Thoracic aorta (tissue), 2 donors: ENCODE results near the gene PSG5. TPM values are rescaled to one million over a fixed set of nuclear protein-coding genes. Genes with fewer than 3 reads are reported as not detected.
"Not testable (repeated sequence)": the region's sequence is repeated elsewhere in the genome, so short reads cannot be mapped to it uniquely, and the experiment has no call there.

ENCODE experiments used
- ATAC-seq: fragments of 150-250 bp; one replicate; pipeline ENCODE4 v1.8.0; 2017; ENCODE audit warnings: low read depth; ENCODE audit not compliant: insufficient number of reproducible peaks, low FRiP score
- DNase-seq: peaks from one replicate; pipeline ENCODE4 v3.0.0-alpha.2; 2020; ENCODE audit warnings: low spot score
- H3K27ac ChIP-seq, 2 donors: fragments of 200-600 bp; sonication (generic); 1 replicate in 1 of 2; 2 replicates in 1 of 2; pipeline ENCODE4 v1.5.1; 2016; ENCODE audit warnings: mild to moderate bottlenecking in 2 of 2, moderate library complexity in 2 of 2
- H3K27me3 ChIP-seq: fragments of 200-600 bp; sonication (generic); replicated peaks from 2 replicates; pipeline ENCODE4 v1.6.0; 2016; ENCODE audit warnings: mild to moderate bottlenecking; ENCODE audit not compliant: insufficient read depth
- H3K36me3 ChIP-seq: fragments of 200-600 bp; sonication (generic); one replicate; pipeline ENCODE4 v1.5.1; 2016
- H3K4me1 ChIP-seq, 2 donors: fragments of 200-600 bp; sonication (generic); 1 replicate in 1 of 2; 2 replicates in 1 of 2; pipeline versions ENCODE4 v1.5.1 to v1.6.0; 2016; ENCODE audit warnings: low read depth in 2 of 2, mild to moderate bottlenecking in 1 of 2; ENCODE audit not compliant: control insufficient read depth in 1 of 2
- H3K4me3 ChIP-seq: fragments of 200-600 bp; sonication (generic); 2 replicates; pipeline ENCODE4 v1.5.1; 2016; ENCODE audit warnings: mild to moderate bottlenecking
- H3K9me3 ChIP-seq: fragments of 200-600 bp; sonication (generic); 2 replicates; pipeline ENCODE4 v1.5.1; 2016
- total RNA-seq, 2 donors: library from RNA; depleted of rRNA; stranded (reverse); fragments of >200 nt; gene quantifications; one replicate each; pipeline versions ENCODE4 v1.1.0 to v1.2.3, GENCODE V29; 2016
- TF ChIP-seq, protein P1 (sequence below): fragments of 200-600 bp; sonication (generic); IDR thresholded peaks from one replicate; pipeline ENCODE4 v1.5.1; 2019; ENCODE audit warnings: antibody characterized with exemption

Gene PSG5
- total RNA-seq, 2 donors from 2014 or later: not detected

DNA sequence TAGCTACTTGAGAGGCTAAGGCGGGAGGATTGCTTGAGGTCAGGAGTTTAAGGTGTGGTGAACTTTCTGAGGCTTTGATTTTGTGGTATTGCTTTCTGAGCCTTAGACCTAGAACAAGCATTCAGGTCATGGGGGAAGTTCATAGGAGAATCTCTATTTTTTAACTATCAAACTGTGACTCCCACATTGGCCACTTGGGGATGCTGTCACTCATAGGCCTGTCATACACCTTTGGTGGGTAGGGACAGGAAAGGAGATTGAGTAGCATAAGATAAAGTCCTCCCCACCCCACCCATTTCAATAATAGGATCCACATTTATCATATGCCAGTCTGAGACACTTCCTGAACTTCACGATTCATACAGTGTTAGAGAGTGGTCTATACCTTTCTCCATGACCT, 62.0 kb downstream of the PSG5 start:
- ATAC-seq (no peak), DNase-seq (no peak)
- Histone ChIP-seq H3K4me3 (no peak overlapping the region), H3K27ac (no peak overlapping the region), H3K27me3 (no peaks in the 10 kb centered on the region), H3K9me3 (no peaks in the 10 kb centered on the region), H3K36me3 (no peaks in the 10 kb centered on the region), H3K4me1 (no peaks in the 10 kb centered on the region)
- TF ChIP-seq, protein P1, sequence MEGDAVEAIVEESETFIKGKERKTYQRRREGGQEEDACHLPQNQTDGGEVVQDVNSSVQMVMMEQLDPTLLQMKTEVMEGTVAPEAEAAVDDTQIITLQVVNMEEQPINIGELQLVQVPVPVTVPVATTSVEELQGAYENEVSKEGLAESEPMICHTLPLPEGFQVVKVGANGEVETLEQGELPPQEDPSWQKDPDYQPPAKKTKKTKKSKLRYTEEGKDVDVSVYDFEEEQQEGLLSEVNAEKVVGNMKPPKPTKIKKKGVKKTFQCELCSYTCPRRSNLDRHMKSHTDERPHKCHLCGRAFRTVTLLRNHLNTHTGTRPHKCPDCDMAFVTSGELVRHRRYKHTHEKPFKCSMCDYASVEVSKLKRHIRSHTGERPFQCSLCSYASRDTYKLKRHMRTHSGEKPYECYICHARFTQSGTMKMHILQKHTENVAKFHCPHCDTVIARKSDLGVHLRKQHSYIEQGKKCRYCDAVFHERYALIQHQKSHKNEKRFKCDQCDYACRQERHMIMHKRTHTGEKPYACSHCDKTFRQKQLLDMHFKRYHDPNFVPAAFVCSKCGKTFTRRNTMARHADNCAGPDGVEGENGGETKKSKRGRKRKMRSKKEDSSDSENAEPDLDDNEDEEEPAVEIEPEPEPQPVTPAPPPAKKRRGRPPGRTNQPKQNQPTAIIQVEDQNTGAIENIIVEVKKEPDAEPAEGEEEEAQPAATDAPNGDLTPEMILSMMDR: no peak

DNA sequence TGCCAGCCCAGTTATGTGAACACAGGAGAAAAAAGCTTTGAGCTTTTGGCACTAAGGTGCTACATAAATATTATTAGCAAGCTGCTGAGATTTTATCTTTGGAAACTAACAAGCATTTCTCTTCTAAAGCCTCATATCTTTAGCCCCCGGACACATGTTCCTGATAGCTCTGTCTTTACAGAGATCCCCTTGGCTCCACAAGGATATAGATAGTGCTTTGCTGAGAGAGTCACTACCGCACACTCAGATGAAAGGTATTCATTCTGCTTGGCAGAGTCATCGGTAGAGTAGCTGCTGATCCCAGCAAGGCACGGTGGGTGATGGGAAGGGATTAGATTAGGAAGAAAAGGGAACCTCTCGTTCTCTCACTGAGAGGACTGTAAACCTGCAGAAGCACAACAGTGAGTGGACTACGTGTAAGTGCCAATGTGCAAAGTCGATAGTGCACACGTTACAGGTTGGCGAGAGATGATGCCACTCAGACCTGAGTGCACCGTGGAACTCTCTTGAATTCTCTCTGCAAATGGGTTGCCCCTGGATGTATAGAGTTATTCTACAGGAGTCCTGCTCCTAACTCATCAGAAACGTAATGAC, 65.8 kb downstream of the PSG5 start:
- not testable (repeated sequence) for H3K4me1 ChIP-seq, ATAC-seq, DNase-seq, H3K9me3 ChIP-seq, H3K4me3 ChIP-seq, H3K36me3 ChIP-seq, H3K27ac ChIP-seq, H3K27me3 ChIP-seq

DNA sequence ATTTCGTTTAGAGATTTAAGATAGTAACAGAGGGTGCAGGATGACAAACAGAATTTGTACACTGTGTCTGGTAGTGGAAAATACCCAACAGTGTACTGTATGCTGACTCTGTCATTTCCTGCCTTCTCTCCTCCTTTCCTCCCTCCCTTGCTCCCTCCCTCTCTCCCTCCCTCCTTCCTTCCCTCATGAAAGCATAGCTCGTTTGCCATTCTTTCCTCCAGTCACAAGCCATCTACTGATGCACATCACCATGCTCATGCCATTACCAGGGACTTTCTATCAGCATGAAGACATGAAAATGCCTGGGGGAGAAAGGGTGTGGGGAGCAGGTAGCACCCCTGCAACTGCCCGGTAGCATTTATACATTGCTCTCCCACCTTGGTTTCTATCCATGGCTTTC, 66.8 kb downstream of the PSG5 start:
- H3K27ac ChIP-seq, H3K9me3 ChIP-seq, DNase-seq, ATAC-seq, H3K36me3 ChIP-seq, H3K4me1 ChIP-seq, H3K27me3 ChIP-seq, H3K4me3 ChIP-seq: not testable (repeated sequence)

Other genes with a start within 250 kb of the PSG5 start
- gene PSG7, start 249.3 kb downstream of the PSG5 start, total RNA-seq: not detected
- gene PSG11, start 160.1 kb downstream of the PSG5 start, total RNA-seq: not detected
- gene PSG2, start 103.8 kb downstream of the PSG5 start, total RNA-seq: not detected
- not detected for gene PSG4, start 19.1 kb upstream of the PSG5 start, total RNA-seq
- not detected for gene PSG9, start 83.0 kb upstream of the PSG5 start, total RNA-seq
- gene CD177, start 167.2 kb upstream of the PSG5 start, total RNA-seq: 1 to 10 TPM in 1 of 2 donors, not detected in 1; 3.5 TPM
- not detected for gene TEX101, start 228.4 kb upstream of the PSG5 start, total RNA-seq